Measurements from ENCODE around the gene LRPAP1. TPM values are rescaled to one million over a fixed set of nuclear protein-coding genes. Genes with fewer than 3 reads are reported as not detected.

LRPAP1 gene
- polyA plus RNA-seq, 1 donor from 2014 or later = 91.1 TPM

GRCh38 chr4:3573131-3573530 lies 40.9 kb upstream of the LRPAP1 start:
- H3K4me2 ChIP-seq (ENCODE audit: low read length) = no peak overlapping the region
- no peak overlapping the region for H3K4me3 ChIP-seq (ENCODE audit: low read length)
- no peak overlapping the region for H2AFZ ChIP-seq (ENCODE audit: low read depth, low read length)
- no peaks in the 10 kb centered on the region for H3K36me3 ChIP-seq (ENCODE audit: insufficient read depth, low read length)
- H3F3A ChIP-seq (ENCODE audit: insufficient read depth, low read length, poor library complexity, severe bottlenecking) = no peaks in the 10 kb centered on the region
- no peaks in the 10 kb centered on the region for H4K20me1 ChIP-seq (ENCODE audit: insufficient read depth)
- no peaks in the 10 kb centered on the region for H3K9me3 ChIP-seq (ENCODE audit: low read length)
- no peak overlapping the region for H3K27ac ChIP-seq (ENCODE audit: low read length)
- H3K9ac ChIP-seq (ENCODE audit: low read length) = no peak overlapping the region
- no peaks in the 10 kb centered on the region for H3K79me2 ChIP-seq (replicated peaks; ENCODE audit: insufficient read depth, low read length)
- TF ChIP-seq MXI1 (conservative IDR thresholded peaks at IDR 0.05; ENCODE audit: poor library complexity, severe bottlenecking) (no peak), EP300 (conservative IDR thresholded peaks at IDR 0.05; ENCODE audit: poor library complexity, severe bottlenecking) (no peak), REST (IDR thresholded peaks at IDR 0.05; ENCODE audit: borderline replicate concordance) (no peak), POLR2AphosphoS5 (IDR thresholded peaks at IDR 0.05) (no peak), SMC3 (conservative IDR thresholded peaks at IDR 0.05; ENCODE audit: poor library complexity) (no peak), EZH2 (IDR thresholded peaks at IDR 0.05; ENCODE audit: borderline replicate concordance, insufficient read depth, low read length, poor library complexity, severe bottlenecking) (no peak), TAF1 (IDR thresholded peaks at IDR 0.05; ENCODE audit: low read depth) (no peak), RAD21 (conservative IDR thresholded peaks at IDR 0.05) (no peak)
- TF ChIP-seq, protein P1, sequence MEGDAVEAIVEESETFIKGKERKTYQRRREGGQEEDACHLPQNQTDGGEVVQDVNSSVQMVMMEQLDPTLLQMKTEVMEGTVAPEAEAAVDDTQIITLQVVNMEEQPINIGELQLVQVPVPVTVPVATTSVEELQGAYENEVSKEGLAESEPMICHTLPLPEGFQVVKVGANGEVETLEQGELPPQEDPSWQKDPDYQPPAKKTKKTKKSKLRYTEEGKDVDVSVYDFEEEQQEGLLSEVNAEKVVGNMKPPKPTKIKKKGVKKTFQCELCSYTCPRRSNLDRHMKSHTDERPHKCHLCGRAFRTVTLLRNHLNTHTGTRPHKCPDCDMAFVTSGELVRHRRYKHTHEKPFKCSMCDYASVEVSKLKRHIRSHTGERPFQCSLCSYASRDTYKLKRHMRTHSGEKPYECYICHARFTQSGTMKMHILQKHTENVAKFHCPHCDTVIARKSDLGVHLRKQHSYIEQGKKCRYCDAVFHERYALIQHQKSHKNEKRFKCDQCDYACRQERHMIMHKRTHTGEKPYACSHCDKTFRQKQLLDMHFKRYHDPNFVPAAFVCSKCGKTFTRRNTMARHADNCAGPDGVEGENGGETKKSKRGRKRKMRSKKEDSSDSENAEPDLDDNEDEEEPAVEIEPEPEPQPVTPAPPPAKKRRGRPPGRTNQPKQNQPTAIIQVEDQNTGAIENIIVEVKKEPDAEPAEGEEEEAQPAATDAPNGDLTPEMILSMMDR (IDR thresholded peaks at IDR 0.05; ENCODE audit: poor library complexity, severe bottlenecking) = no peak
- no peaks in the 10 kb centered on the region for H3K27me3 ChIP-seq (ENCODE audit: insufficient read depth, low read depth, low read length)
- H3K9me2 ChIP-seq (ENCODE audit: insufficient read depth, low read length) = no peaks in the 10 kb centered on the region

DNA sequence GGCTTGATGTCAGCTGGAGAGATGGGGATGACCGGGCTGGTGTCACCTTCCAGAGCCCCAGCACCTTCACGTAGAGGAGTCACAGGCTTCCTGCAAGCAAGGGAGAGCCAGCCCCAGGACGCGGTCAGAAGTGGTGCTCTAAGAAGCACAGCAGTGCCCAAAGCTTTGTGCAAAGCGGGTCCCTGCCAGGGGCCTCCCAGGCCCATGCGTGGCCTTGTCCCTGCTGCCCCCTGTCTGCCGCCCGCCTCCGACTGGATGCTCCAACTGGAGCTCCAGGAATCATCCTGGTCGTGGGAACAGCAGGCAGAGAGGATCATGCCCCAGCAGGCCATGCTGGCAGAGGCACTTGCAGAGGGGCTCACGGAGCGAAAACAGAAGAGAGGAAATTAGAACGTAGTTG lies 40.1 kb upstream of the LRPAP1 start:
- no peaks in the 10 kb centered on the region for H3K36me3 ChIP-seq (ENCODE audit: insufficient read depth, low read length)
- no peak overlapping the region for H3K4me2 ChIP-seq (ENCODE audit: low read length)
- no peaks in the 10 kb centered on the region for H3K79me2 ChIP-seq (replicated peaks; ENCODE audit: insufficient read depth, low read length)
- H3K9ac ChIP-seq (ENCODE audit: low read length) = no peak overlapping the region
- H3K9me3 ChIP-seq (ENCODE audit: low read length) = no peaks in the 10 kb centered on the region
- no peak for TF ChIP-seq REST (IDR thresholded peaks at IDR 0.05; ENCODE audit: borderline replicate concordance)
- TF ChIP-seq POLR2AphosphoS5 (IDR thresholded peaks at IDR 0.05) = no peak
- TF ChIP-seq EP300 (conservative IDR thresholded peaks at IDR 0.05; ENCODE audit: poor library complexity, severe bottlenecking) = no peak
- no peak for TF ChIP-seq EZH2 (IDR thresholded peaks at IDR 0.05; ENCODE audit: borderline replicate concordance, insufficient read depth, low read length, poor library complexity, severe bottlenecking)
- TF ChIP-seq RAD21 (conservative IDR thresholded peaks at IDR 0.05) = no peak
- no peak for TF ChIP-seq SMC3 (conservative IDR thresholded peaks at IDR 0.05; ENCODE audit: poor library complexity)
- TF ChIP-seq TAF1 (IDR thresholded peaks at IDR 0.05; ENCODE audit: low read depth) = no peak
- TF ChIP-seq, protein P1 (IDR thresholded peaks at IDR 0.05; ENCODE audit: poor library complexity, severe bottlenecking) = no peak
- no peak for TF ChIP-seq MXI1 (conservative IDR thresholded peaks at IDR 0.05; ENCODE audit: poor library complexity, severe bottlenecking)
- no peaks in the 10 kb centered on the region for H3K27me3 ChIP-seq (ENCODE audit: insufficient read depth, low read depth, low read length)
- H3K4me3 ChIP-seq (ENCODE audit: low read length) = no peak overlapping the region
- no peak overlapping the region for H2AFZ ChIP-seq (ENCODE audit: low read depth, low read length)
- H3K27ac ChIP-seq (ENCODE audit: low read length) = no peak overlapping the region
- no peaks in the 10 kb centered on the region for H3F3A ChIP-seq (ENCODE audit: insufficient read depth, low read length, poor library complexity, severe bottlenecking)
- no peaks in the 10 kb centered on the region for H4K20me1 ChIP-seq (ENCODE audit: insufficient read depth)
- no peaks in the 10 kb centered on the region for H3K9me2 ChIP-seq (ENCODE audit: insufficient read depth, low read length)
